Activated CD8-positive, alpha-beta memory T cell treated with anti-CD3 and anti-CD28 coated beads, Interleukin-2, amount 50 U/mL, for 4 hours (primary cell): Measurements from ENCODE around the gene TSC1.

Experiments used
- DNase-seq: peaks from one replicate; pipeline ENCODE4 v3.0.0-alpha.2; 2020

Gene TSC1

DNA sequence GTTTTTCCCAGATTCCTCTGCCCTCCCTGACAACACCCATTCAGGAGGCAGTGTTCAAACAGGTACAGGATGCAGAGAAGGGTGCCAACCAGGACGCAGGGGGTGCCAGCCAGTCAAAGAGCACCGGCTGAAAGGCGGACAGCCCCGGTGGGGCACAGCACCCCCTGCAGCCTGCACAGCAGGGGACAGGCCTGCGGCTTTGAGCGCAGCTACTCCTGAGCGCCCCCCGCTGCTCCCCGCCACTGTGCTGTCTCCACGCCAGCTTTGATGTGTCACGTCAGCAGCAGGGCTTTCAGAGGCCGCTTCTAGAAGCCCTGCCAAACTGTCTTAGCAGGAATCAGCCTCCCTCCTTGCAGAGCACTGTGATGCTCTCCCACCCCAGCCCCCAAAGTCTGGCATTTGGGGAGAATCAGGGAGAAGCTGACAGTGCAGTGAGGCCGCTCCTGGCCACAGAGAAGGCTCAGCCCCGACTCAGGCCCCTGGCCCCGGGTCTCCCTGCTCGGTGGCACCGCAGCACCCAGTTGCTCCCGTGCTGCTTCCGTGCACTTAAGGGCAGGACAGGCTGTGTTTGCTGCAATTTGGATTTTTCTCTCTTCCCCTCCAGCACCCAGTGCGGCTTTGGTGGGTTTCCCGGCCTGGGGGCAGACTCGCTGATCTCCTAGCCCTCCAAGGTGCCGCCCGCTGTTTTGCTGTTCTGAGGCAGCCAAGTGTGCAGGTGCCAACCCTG is 86.6 kb downstream of the TSC1 start:
- no peak for DNase-seq

DNA sequence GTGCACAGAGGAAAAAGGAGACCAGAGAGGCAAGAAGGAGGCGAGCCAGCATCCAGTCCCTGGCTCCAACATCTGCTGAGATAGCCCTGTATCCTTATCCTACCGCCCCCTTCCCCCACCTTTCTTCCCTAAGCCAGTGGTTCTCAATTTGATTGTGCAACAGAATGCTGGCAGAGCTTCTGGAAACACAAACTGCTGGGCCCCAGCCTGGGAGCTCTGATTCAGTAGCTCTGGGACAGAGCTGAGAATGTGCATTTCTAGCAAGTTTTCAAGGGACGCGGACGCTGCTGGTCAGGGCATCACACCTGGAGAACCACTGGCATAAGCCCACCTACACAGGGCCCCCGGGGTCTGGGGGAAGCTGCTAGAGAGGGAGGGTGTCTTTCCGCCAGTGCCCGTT is 87.4 kb downstream of the TSC1 start:
- DNase-seq: no peak

DNA sequence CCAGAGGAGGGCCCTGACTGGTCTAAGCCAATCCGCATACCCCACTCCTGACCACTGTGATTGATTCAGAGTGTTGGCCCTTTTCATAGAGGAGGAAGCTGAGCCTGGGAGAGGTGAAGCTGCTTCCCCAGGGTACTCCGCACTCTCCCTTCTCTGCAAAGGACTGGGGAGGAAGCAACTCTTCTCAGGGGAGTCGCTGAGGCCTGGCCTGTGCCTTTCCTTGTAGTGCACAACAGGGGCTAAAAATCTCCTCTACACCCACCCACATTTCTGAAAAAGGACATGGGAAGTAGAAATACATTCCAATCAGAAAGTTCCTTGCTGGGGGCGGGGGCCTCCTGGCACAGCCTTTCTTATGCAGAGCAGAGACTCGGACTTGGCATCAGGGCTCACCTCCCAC is 88.5 kb downstream of the TSC1 start:
- no peak for DNase-seq

DNA sequence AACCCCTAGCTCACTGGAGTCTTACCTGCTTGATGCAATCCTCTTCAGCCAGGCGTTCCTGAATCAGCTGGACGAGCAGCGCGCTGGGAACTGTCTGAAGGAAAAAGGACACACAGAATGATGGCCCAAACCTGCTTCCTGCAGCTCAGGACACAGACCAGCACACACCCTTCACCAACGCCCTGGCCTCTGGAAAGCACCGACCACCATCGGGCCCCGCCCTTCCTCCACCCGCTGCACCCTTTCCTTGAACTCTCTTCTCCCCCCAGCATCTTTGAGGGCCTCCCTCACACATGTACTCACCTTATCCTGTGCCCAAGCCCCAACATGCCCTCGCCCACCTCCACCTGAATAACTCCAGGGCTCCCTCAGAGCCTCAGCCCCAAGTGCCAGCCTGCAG is 89.6 kb downstream of the TSC1 start:
- DNase-seq: no peak

- no peak for DNase-seq
Observed at GRCh38 chr9:132853482-132853881, 90.9 kb downstream of the TSC1 start.

DNA sequence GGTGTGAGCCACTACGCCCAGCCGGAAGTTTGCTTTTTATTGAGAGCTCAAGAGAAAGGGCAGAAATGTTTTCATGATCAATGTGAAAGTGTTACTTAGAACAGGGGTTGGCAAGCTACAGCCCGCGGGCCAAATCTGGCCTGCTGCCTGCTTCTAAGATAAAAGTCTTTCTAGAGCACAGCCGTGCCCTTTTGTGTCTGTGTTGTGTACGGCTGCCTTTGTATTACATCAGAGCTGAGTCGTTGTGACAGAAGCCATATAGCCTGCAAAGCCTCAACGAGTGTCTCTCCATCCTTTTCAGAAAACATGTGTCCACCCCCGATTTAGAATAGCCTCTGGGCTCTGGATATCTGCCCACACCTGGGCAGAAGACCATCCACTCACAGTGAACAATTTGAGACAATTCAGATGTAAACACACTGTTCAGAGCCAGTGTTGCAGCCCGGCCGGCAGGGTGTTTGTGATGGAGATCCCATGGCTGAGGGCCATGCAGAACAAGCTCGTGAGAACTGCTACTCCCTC is 95.2 kb downstream of the TSC1 start:
- DNase-seq: no peak

- DNase-seq: no peak
Observed at GRCh38 chr9:132846918-132847515, 97.4 kb downstream of the TSC1 start.

- DNase-seq: no peak
Observed at GRCh38 chr9:132846109-132846917, 98.1 kb downstream of the TSC1 start.

- no peak for DNase-seq
Observed at GRCh38 chr9:132842124-132843044, 102.0 kb downstream of the TSC1 start.
